Left cardiac atrium (tissue), 4 donors: ENCODE data around the gene A4GALT. TPM values are rescaled to one million over a fixed set of nuclear protein-coding genes. Genes with fewer than 3 reads are reported as not detected.
"Not testable (repeated sequence)": the region's sequence is repeated elsewhere in the genome, so short reads cannot be mapped to it uniquely, and the experiment has no call there.

ENCODE experiments used
- ATAC-seq, 2 donors: fragments of 200-7000 bp; cut with Tn5 transposase; one replicate each; pipeline ENCODE4 v1.9.1; 2020; ENCODE audit warnings: mild to moderate bottlenecking in 2 of 2, moderate library complexity in 2 of 2
- DNase-seq: peaks from one replicate; pipeline ENCODE4 v3.0.0-alpha.2; 2020
- intact Hi-C, 2 donors: fragments of 100-400 bp; cut with DNase I; formaldehyde crosslinking; loops; one replicate each; pipeline versions ENCODE4 v1.14.1 to v1.15.1; 2022 to 2023
- total RNA-seq, 2 donors: library from RNA; stranded (reverse); fragmentation: NEBNext Ultra II Directional; extraction: Animal tissue kit (Norgen Biotek cat#: 25700); gene quantifications; one replicate each; pipeline ENCODE4 v1.2.1, GENCODE V29; 2021
- donor health status: DM: no; HTN: yes; CAD: no.
- donor health status: DM: no; HTN: yes; CAD: no; lungs with severe emphysema.
- donor health status: DM: yes; HTN: yes; CAD: no.
- donor health status: Dilated cardiomyopathy.

Gene A4GALT
- total RNA-seq, 2 donors from 2014 or later: 56.0 to 108 TPM

DNA sequence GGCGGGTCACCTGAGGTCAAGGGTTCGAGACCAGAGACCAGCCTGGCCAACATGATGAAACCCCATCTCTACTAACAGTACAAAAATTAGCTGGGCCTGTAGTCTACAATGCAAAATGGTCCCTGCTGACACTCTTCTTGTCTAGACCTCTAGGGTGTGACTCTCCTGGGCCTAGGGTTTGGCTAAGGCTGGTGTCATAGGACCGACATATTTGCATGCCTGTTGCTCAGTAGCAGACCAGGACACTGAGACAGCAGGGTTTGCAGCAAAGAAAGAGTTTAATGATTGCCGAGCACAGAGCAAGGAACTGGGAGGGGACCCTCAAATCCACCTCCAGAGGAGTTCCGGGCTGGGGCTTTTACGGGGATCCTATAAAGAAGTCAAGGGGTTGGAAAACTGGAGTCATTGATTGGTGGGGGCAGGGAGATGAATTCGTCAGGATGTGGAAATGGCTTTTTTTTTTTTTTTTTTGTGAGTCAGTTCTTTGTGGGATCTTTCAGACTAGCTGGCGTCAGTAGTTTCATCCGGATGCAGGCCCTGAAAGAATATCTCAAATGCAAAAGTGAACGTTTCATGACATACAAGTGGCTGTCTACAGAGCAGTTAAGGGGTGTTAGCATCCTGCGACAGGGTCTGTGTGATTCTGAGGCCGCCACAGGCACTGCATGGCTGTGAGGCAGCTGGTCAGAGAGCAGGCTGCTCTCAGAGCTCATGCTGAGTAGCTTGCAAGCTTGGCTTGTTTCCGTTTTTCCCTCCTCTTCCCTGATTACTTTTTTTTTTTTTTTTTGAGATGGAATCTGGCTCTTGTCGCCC lies 27.2 kb upstream of the A4GALT start:
- intact Hi-C loops: no loop called here
- ATAC-seq: peak in 1 of 2 donors; percentile 7
- DNase-seq: no peak

DNA sequence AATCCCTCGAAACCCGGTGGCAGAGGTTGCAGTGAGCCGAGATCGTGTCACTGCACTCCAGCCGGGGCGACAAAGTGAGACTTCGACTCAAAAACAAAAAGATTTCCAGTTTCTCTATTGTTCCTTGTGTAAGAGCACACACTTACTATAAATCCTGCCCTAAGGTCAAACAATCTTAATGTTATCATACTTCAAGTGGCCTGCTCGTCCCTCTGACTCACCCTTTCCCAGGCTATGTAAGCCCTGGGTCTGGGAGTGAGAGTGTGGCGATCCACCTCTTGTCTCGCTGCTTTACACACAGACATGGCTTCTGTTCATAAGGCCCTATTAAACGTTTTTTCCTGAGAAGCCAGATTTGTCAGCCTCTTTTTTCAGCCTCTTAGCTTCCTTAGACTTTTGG lies 24.4 kb upstream of the A4GALT start:
- no peak for DNase-seq
- intact Hi-C loops: no loop called here
- peak in 1 of 2 donors; percentile 13 for ATAC-seq

- intact Hi-C loops: no loop called here
- ATAC-seq: peak; percentile 93 to 95
- DNase-seq: peak; percentile 92
Observed at GRCh38 chr22:42743501-42743991, 22.9 kb upstream of the A4GALT start.

DNA sequence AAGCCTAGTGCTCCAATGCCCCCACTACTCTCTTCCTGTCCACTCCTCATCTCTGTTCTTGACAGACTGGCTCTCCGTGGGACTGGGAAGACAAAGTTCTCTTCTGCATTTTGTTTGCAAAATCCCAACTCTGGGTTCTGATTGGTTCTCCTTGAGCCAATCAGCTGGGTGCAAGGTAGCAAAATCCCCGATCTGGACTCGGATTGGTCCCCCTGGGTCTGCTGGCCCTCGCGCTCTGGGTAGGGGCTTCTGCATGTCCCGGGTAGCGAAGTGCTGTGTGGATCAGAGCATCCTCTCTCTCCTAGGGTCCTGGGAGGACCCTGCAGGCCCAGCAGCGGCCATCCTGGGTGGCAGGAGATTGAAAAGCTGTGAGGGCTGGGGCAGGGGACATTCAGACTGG lies 22.3 kb upstream of the A4GALT start:
- ATAC-seq: peak; percentile 65 to 68
- intact Hi-C loops: no loop called here
- DNase-seq: no peak

- intact Hi-C loops, DNase-seq, ATAC-seq: not testable (repeated sequence)
Observed at GRCh38 chr22:42740320-42740719, 19.6 kb upstream of the A4GALT start.

DNA sequence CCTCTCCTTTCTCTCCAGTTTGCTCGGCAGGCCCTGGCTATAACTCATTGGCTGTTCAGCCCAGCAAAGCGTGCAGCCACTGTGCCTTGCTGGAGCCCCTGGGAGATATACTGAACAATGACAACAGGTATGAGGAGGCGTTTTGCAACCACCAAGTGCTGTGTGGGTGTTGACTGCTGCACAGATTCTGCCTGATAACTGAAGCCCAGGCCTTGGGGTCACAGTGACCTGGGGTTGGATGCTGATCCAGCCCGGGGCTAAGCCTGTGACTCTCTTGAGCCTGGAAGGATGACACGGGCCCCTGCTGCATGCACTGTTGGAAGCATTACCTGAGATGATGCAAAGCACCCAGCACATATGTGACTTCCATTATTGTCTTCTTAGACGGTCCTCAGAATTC lies 13.7 kb upstream of the A4GALT start:
- DNase-seq (no peak), ATAC-seq (no peak)
- intact Hi-C loops: no loop called here

DNA sequence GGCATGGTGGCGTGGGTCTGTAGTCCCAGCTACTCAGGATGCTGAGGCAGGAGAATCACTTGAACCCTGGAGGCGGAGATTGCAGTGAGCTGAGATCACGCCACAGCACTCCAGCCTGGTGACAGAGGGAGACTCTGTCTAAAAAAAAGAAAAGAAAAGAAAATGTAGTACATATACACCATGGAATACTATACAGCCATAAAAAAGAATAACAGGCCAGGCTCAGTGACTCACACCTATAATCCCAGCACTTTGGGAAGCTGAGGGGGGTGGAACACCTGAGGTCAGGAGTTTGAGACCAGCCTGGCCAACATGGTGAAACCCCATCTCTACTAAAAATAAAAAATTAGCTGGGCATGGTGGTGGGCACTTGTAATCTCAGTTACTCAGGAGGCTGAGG lies 12.7 kb upstream of the A4GALT start:
- ATAC-seq, intact Hi-C loops, DNase-seq: not testable (repeated sequence)

DNA sequence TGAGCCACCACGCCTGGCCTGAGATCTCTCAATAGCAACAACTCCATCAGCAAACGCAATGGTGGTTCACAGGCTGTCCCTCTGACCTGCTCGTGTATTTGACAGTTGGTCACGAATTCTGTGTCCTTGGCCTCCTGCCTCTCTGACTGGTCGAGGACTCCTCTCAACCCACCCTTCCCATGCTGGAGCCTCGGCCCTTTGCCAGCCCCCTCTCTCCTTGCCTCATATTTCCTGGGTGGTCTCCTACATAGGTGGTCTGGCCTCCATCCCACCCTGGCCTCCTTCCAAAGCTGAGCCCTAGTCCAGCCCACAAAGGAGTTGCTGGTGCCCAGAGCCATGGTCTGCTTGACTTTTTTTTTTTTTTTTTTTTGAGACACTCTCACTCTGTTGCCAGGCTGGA lies 11.4 kb upstream of the A4GALT start:
- DNase-seq: no peak
- intact Hi-C loops: no loop called here
- no peak for ATAC-seq

DNA sequence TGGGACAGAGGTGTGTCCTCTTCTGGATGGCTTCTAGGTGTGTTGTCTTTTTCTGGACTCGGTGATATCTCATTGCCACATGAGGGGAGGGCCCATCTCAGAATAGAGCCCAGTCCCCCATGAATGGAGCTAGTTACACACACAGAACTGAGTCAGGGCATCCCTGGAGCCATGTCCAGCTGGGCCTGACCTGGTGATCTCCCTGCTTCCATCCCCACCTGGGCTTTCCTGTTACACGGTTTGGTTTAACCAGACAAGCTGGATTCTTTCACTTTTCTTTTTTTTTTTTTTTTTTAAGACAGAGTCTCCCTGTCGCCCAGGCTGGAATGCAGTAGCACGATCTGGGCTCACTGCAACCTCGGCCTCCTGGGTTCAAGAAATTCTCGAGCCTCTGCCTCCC lies 6.1 kb upstream of the A4GALT start:
- intact Hi-C loops: no loop called here
- ATAC-seq (no peak), DNase-seq (no peak)

GRCh38 chr22:42725606-42726355 lies 5.1 kb upstream of the A4GALT start:
- DNase-seq (no peak), ATAC-seq (no peak)
- intact Hi-C loops: no loop called here

DNA sequence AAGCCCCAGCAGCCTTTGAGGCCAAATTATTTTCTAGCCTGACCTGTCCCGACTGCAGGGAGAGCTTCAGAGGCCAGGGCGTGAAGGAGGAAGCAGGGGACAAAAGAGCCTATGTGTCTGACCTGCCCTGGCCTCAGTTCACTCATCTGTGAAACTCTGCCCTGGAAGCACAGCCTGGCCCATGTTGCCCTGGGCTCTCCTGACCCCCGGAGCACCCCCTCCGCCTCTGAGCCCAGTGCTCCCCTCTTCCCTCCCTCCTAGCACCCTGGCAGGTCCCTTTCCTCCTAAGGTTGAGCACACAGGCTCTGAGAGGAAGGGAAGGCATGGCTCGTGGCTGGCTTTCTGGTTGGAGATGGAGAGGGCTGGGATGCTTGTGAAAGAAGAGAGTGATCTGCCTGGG lies 3.4 kb upstream of the A4GALT start:
- intact Hi-C loops: no loop called here
- ATAC-seq (no peak), DNase-seq (no peak)

GRCh38 chr22:42721045-42721434 lies 370 bp upstream of the A4GALT start:
- intact Hi-C loops: no loop called here
- ATAC-seq: peak in 1 of 2 donors; percentile 4

DNA sequence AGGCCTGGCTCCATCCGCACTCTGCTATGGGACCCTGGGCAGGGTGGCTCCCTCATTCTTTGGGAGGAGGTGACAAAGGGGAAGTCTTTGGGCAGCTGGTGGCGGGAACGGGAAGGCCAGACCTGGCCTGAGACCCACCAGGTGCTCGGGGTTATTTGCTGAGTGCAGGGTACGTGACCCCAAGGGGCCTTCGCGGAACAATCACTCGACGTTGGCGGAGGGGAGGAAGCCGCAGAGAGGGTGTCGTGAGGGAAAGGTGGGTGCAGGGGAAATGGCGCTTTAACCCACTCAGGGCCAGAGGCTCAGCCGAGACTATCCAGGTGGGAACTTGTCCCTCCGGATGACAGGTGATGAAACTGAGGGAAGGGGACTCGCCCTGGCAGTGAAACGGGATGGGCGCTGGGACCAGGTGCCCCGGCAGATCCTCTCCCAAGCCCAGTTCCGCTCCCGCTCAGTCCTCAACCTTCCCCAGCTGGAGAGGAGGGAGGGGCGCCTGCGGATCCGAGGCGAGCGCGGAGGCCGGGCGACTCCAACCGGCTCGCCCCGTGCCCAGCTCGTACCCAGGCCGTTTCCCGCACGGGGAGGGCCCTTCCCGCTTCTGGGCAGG lies 911 bp downstream of the A4GALT start:
- DNase-seq (peak; percentile 39), ATAC-seq (peak; percentile 45 to 51)
- intact Hi-C loops: loop anchor here in 1 of 2 donors (10.0 kb wide), 1 partner anchor 55 kb away; no protein-coding TSS in a partner anchor

More at GRCh38 chr22:42721045-42721434, 370 bp upstream of the A4GALT start:
- DNase-seq: no peak

GRCh38 chr22:42719133-42719532 lies 1.5 kb downstream of the A4GALT start:
- DNase-seq: peak; percentile 41
- peak; percentile 17 to 67 for ATAC-seq
- intact Hi-C loops: loop anchor here in 1 of 2 donors (10.0 kb wide), 1 partner anchor 56 kb away; no protein-coding TSS in a partner anchor

DNA sequence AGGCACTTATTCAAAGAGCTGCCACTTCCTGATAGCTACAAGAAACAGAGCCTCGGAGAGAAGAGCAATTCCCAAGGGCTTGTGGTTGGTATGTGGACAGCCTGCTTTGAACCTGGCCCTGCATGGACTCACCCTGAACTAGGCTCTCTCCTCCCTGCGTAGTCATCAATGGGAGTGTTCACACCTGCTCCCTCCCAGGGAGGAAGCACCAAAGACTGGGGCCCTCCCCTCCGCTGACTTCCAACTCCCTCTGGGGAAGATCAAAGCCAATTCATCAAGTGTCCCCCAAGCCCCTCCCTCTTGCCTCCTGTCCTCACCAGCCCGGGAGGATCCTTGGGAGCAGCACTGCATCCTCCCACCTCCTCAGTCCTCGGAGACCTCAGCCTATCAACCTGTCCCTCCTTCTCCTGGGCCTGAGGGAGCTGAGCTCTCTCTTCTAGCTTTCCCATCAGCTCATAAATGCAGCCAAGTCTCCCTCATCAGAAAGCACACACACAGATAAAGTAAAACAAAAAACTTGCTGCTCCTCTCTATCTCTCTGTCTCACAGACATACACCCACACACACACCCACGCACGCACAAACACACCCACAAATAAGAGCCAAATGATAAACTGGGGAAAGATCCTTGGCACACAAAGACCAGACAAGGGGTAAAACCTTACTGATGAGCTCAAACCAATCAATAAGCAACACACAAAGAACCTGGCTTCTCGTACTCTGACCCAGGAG lies 3.3 kb downstream of the A4GALT start:
- intact Hi-C loops: loop anchor here in 1 of 2 donors (10.0 kb wide), 1 partner anchor 57 kb away; no protein-coding TSS in a partner anchor
- ATAC-seq (peak in 1 of 2 donors; percentile 52), DNase-seq (no peak)

- intact Hi-C loops: loop anchor here in 1 of 2 donors (10.0 kb wide), 1 partner anchor 58 kb away; no protein-coding TSS in a partner anchor
- no peak for ATAC-seq
- no peak for DNase-seq
Observed at GRCh38 chr22:42716649-42717127, 4.0 kb downstream of the A4GALT start.

DNA sequence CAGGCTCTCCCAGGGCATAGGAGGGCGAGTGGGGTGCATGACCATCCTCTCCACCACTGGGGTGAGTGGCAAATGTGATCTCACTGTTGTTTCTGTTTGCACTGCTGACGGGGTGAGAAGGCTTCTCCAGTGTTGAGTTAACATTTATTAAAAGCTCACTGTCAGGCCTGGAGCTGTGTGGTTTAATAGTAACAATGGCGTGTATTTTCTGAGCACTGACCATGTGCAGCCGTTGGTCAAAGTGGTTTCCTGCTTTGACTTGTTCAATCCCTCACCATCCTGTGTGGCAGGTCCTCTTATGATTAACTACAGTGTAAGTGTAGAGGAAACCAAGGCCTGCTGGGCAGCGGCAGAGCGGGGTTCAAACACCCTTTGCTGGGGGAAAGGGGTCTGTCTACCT lies 4.4 kb downstream of the A4GALT start:
- no peak for ATAC-seq
- intact Hi-C loops: loop anchor here in 1 of 2 donors (10.0 kb wide), 1 partner anchor 59 kb away; no protein-coding TSS in a partner anchor
- no peak for DNase-seq

DNA sequence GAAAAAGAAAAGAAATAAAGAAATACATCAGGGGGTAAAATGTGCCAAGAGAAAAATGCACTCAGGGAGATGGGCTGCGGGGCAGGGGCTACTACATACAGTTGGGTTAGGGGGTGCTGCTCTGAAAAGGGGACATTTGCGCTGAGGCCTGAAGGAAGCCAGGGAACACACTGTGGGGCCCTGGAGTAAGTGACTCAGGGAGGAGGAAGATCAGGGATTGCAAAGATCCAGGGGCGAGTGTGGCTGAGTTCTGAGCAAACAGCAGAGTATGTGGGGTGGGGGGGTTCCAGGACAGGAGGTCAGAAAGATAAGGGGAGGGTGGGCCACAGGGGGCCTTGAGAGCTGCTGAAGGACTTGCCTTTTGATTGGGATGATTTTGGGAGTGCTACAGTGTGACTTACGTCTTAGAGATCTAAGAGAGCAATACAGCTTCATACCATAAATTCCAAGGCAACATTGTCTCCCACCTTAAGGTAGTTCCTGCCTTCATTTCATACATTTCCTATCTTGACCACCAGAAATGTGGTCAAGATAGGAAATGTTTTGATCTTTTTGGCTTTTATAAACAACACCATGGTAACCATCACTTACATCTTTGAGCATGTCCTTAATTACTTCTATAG lies 5.8 kb downstream of the A4GALT start:
- ATAC-seq (no peak), DNase-seq (no peak)
- intact Hi-C loops: loop anchor here in 1 of 2 donors (10.0 kb wide), 1 partner anchor 60 kb away; no protein-coding TSS in a partner anchor
